GM18861 (cell line): ENCODE measurements around the gene SLC39A7.

Experiments used
- ATAC-seq: cut with Tn5 transposase; IDR thresholded peaks from one replicate; pipeline ENCODE4 v1.9.1; 2021; ENCODE audit not compliant: unreplicated experiment

The SLC39A7 gene

GRCh38 chr6:33169291-33170175, 31.1 kb upstream of the SLC39A7 start:
- no peak for ATAC-seq

DNA sequence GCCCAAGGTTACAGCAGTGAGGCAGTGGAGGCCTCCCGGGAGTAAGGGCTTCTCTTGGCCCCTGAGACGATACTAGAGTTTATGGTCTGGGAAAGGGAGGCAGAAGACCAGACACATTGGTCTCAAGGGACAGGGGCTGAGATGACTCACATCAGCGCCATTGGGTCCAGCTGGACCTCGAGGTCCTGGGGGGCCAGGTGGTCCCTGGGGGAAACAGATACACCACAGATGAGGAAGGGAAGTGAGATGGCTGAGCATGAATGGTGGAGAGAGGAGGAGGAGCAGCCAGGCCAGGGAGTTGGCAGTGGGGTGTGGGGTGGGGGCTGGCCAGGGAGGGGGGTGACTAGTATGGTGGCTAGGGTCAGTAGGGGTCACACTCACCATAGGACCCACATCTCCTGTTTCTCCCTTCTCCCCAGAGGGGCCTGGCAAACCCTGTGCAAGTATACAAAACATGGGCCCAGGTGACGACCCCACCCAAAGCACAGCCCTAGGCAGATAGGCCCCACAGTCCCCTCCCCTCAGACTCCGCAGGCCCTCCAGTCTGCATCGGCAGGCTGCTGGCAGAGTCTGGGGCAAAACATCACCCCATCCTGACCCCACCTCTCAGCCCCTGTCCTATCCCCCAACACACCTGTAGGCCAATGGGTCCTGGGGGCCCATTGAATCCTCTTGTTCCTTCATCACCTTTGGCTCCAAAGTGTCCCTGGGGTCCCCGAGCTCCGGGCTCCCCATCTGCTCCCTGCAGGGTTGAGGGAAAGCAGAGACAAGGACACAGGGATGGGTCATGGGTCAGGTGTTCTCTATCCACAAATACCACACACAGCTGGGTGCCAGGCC, 30.3 kb upstream of the SLC39A7 start:
- ATAC-seq, result no peak

DNA sequence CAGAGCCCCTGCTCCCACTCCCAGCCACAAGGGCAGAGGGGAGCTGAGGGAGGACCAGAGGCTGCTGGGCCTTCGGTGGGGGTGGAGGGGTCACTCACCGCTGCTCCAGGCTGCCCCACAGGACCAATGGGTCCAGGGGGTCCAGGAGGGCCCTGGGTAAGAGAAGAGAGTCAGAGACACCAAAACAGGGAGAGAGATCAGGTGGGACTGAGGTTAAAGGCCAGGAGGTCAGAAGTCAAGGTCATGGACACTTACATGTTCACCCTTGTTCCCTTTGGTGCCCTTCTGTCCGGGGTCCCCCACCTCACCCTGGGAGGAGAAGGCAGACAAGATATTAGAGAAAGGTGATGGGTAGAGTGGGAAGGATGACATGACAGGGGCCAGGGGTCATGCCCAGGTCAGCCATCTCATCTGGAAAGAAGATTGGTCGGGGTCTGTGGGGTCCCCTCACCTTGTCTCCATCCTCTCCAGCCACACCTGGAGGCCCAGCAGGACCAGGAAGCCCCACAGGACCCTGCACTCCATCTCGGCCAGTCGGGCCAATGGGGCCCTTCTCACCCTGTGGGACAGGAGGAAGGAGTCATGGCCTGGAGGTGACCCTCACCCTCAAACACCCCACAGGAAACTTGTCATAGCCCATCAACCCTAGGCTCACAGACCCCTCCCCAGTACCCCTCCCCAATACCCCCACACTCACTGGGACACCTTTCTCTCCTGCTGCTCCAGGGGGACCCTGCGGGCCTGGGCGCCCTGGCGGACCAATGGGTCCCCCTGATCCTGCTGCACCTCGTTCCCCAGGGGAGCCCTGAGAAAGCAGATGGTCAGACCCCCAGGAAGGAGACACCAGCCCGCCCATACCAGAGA, 29.4 kb upstream of the SLC39A7 start:
- ATAC-seq, result no peak

DNA sequence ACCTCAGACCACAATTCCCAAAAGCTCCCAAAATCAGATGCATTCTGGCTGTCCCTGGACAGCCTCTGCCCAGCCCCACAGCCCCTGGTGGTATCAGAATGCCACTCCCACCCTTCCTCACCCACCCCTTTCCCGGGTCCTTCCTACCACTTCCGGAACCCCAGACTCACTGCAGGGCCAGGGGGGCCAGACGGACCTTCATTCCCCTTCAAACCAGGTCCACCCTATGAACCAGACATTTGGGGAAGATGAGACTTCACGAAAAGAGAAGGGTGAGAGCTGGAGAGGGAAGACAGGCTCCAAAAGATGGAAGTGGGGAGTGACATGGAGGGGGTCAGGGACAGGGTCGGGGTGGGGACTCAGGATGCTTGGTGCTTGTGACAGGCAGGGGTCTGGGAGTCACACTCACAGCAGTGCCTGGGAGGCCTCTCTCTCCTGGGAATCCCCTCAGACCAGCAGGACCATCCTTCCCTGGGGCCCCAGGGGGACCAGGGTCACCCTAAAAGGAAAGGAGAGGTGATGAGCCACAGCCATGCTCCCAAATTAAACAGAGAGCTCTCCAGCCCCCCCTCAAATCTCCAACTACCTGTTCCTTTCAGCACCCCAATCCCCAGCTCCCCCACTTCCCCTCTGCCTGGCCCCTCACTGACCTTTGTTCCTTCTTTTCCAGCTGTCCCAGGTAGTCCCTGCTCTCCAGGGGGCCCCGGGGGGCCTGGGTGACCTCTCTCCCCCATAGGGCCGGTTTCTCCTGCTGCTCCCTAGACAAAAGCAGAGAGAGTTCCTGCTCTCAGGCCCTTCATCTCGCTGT, 28.6 kb upstream of the SLC39A7 start:
- ATAC-seq, result no peak

- ATAC-seq, result no peak
Measured at GRCh38 chr6:33172688-33173534, 27.8 kb upstream of the SLC39A7 start.

GRCh38 chr6:33173535-33174180, 27.0 kb upstream of the SLC39A7 start:
- ATAC-seq, result no peak

GRCh38 chr6:33174784-33175183, 25.9 kb upstream of the SLC39A7 start:
- no peak for ATAC-seq

DNA sequence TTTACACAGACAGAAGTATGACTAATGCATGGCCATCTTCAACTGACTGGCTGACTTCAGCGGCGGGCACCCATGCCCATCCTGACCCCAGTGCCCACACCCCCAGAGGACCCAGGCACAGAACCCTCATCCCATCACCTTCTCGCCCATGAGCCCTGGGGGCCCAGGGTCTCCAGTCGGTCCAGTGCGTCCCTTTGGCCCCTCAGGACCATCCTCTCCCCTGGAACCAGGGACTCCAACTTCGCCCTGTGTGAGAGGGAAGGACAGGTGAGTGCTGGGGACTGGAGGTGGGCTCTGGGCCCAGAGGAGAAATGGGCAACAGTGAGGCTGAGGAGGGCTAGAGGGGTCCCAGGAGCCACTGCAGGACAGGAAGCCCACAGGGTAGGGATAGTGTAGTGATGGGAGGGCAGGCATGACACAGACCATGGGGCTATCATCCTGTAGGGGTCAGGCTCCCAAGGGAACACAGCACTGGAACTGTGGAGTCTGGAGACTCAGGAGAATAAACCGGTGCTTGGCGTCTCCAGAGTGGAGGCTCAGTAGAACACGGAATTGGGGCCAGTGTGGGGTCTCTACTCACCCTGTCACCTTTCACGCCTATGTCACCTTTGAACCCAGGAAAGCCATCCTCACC, 25.1 kb upstream of the SLC39A7 start:
- ATAC-seq, result no peak

DNA sequence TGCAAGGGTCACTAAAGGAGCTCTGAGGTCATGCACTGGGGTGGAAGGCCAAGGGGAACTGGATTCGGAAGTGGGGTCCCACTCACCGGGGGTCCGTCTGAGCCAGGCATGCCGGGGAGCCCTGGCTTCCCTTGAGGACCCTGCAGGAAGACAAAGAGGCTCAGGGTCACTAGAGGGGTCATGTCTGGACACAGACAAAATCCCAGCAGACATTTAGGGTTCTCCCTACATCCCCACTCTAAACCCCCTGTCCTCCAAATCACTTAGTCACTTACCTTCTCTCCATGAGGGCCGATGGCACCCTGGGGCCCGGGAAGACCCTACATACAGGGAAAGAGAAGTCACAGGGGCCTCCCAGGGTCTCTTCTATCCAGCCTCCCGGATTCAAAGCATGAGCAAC, 23.8 kb upstream of the SLC39A7 start:
- no peak for ATAC-seq

DNA sequence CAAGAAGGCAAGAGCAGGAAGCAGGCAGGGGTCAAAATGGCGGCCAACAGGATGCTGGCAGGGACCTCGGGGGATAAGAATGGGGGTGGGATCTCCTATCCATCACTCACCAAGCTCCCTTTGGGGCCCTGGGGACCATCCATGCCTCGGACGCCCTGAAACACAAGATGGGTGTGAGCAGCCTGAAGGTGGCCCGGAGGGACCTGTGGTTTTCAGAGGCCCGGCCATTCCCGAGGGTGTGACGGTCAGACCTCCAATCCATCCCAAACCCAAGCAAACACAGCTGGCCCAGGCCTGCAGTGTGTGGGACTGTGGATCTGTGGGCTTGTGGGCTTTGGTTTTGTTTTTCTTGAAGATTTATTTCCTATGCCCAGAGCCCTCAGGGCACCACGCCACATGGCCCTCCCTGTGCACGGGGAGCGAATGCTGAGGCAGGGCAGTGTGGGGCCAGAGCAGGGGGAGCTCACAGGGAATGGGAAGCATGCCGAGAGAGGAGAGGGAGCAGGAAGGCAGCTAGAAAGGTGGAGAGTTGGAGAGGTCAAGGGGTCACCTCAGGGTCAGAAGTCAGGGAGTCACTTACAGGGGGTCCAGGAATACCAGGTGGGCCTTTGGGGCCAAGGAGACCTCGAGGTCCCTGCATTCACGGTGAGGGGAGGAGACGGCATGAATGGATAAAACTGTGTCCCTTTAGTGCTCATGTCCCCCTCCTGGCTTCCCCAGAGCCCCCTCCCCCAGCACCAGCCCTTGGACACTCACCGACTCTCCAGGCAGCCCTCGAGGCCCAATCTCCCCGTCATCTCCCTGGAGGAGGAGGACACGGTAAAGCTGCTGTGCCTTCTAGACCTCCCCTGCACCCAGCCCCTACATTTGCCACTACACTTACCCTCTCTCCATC, 22.9 kb upstream of the SLC39A7 start:
- ATAC-seq, result no peak

- ATAC-seq, result no peak
Measured at GRCh38 chr6:33178755-33179475, 21.8 kb upstream of the SLC39A7 start.

DNA sequence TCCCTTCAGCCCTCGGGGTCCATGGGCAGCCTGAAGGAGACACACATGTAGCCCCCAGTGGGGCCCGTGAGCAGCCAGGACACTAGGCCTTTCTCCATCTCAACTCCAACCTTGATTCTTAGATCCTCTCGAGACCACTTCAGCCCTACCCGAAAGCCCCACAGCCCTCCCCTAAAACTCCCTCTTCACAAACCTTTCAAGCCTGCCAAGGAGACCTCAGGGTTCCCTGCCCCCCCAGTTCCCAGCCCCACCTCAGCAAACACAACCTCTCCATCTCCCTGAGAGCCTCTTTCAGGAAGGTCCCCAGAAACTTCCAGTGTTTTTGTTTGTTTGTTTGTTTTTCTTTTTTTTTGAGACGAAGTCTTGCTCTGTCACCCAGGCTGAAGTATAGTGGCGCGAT, 19.5 kb upstream of the SLC39A7 start:
- no peak for ATAC-seq

GRCh38 chr6:33183071-33183683, 17.5 kb upstream of the SLC39A7 start:
- no peak for ATAC-seq

GRCh38 chr6:33185190-33185589, 15.5 kb upstream of the SLC39A7 start:
- no peak for ATAC-seq

GRCh38 chr6:33185654-33186187, 14.9 kb upstream of the SLC39A7 start:
- ATAC-seq, result no peak

- ATAC-seq, result no peak
Measured at GRCh38 chr6:33187809-33188208, 12.9 kb upstream of the SLC39A7 start.
